Amniotic stem cell (primary cell): ENCODE data around the gene SF1.

Source experiments
- DNase-seq: peaks from one replicate; lab custom pipeline; 2025; lab: John Stamatoyannopoulos, UW

The SF1 gene

DNA sequence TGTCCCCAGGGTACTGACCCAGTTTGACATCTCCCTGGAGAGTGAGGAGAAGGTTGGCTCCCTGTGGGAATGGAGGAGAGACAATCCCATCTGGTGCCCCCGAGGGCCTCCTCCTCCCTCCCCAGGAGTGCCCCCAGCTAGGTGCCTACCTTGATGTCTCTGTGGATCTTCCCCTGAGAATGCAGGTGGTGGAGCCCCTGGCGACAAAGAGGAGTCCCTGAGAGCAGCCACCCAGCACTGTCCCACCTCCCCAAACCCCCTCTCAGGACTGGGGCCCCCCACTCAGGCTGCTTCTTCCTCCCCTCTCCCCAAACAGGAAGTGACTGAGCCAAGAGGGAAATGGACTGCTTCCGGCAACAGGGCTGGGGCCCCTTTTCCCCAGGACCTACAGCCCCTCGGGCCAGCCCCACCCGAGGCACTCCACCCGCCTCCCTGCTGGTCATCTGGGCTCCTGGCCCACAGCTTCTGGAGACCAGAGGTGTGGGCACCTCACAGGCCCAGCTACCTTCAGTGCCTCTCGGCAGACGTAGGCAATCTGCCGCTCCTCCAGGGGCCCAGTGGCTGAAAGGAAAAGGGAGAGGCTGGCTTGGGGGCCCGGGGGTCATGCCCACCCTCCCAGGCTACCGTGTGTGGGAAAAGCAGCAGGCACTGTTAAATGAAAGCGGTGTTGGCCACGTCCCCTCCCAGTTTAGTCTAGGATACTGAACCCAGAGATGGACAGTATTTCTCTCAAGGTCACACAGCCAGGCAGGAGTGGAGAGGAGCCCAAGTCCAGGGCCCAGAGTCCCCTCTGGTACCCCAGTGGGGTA is 23.4 kb upstream of the SF1 start:
- DNase-seq = no peak

GRCh38 chr11:64801158-64801464 is 22.8 kb upstream of the SF1 start:
- DNase-seq = no peak

- DNase-seq = no peak
Measured at GRCh38 chr11:64800303-64801157, 22.2 kb upstream of the SF1 start.

- no peak for DNase-seq
Measured at GRCh38 chr11:64799623-64800302, 21.4 kb upstream of the SF1 start.

DNA sequence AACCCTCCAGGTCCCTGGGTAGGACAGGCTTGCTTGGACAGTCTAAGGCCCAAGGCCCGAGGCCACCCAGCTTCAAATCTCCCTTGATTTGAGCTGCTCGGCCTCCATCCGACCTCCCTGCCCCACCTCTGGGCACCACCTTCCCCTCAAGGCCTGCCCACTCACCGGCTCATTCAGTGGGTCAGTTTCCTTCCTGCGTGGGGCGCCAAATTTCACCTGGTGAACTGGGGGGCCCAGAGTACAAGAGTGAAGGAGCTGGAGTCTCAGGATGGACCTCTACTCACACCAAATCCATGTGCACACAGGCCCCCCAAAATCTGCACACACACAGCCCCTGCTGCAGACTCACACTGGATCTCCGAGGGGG is 20.9 kb upstream of the SF1 start:
- DNase-seq = no peak

DNA sequence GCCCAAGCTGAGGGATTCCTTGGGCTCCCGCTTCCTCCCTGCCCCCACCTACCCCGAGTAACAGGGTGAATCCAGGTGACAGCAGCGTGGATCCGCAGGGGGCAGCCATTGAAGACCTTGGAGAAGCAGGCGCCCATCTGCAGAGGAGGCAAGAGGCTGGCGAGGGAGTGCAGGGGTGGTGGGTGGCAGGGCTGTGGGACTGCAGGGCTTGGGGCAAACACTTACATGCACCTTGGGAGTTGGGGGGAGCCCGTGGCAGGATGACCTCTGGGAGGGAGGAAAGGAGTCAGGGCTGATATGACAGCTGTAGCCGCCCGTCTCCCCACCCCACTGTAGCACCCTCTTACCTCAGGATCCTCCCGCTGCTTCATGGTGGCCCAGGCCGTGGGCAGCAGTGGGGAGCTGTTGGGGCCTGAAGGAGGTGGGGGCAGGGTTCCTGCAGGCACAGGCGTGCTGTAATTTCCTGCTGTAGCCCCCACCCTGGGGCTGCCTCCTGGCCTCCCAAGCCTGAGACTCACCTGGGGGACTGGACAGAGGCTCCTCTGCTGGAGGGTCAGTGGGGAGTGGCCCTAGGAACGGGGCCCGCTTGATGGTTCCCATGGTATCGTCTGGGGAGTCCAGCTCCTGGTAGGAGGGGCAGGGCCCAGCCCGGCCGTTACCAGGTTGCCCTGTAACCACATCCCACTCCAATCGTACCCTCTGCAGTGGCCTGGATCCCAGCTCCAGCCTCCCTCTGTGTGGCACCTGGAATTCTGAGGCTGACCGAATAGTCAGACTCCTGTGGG is 18.6 kb upstream of the SF1 start:
- DNase-seq = no peak

- DNase-seq = no peak
Measured at GRCh38 chr11:64796047-64796756, 17.9 kb upstream of the SF1 start.

- no peak for DNase-seq
Measured at GRCh38 chr11:64794526-64794925, 16.2 kb upstream of the SF1 start.

DNA sequence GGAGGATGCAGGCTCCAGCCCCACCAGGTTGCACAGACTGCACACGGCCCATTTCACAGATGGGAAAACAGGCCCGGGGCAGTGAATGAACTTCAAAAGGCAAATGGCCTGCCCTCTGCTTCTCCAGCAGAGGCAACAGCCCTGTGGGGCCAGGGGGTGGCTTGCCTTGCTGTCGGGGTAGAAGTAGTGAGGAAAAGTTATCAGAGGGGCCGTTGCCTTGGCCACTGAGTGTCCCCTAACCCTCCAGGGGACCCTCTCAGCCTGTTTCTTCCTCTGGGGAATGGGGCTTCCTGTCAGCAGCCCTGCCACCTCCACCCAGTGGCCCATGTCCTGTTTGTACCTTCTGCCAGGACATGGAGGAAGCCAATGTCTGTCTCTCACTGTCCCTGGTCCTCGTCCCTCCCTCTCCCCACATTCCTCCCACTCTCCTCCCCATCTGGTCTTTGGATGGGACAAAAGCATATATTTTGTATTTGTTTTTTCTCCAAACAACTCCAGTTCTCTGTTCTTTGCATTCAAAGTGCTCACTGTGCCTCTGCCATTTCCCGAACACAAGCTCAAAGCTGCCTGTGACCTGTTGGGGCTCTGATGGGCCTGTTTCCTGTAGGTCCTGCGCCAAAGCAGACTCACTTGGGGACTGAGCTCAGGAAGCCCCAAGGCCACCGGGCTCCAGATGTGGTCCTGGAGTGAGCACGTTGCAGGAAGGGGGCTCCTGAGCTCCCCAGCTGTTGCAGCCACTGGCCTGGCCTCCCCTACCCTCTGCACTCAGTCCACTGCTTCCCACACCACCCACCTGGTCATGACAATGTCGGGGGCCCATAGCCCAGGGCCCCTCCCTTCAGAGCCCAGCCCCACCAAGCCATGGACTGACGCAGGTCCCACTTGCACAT is 15.2 kb upstream of the SF1 start:
- DNase-seq = no peak

DNA sequence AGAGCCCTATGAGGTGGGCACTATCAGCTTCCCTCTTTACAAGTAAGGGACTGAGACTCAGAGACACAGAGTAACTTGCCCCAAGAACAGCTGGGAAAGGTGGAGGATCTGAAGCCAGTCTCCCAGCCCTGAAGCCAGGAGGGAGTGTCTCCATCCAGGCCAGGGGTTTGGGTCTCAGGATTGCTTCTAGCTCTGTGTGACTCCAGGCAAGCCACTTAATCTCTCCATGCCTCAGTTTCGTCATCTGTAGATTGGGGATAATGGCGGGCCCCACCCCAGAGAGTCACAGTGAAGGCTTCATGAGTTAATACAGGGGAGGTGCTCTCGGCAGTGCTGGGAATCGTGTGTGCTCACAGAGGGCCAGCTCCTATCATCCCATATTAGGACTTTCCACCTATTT is 14.1 kb upstream of the SF1 start:
- DNase-seq = no peak

DNA sequence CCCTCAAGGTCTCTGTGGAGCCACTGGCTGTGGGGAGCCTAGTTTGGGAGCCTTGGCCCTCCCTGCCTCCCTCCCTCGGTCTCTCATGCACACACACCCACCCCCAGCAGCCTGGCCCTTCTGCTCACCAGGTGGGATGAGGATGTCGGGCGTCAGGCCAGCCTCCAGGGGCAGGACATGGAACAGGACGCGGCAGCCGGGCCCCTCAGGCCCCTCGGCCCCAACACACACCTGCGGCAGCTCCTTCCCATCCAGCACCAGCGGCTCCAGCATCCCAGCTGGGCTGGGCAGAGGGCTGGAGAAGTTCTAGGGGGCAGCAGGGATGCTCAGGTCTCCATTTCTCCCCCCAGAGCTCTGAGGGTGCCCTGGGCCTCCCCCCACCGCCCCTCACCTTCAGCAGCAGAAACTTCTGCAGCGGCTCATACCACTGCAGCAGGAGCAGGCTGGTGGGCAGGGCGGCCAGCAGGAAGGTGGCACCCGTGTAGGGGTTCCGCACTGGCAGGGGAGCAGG is 13.5 kb upstream of the SF1 start:
- DNase-seq = no peak

- DNase-seq = no peak
Measured at GRCh38 chr11:64790205-64791095, 12.1 kb upstream of the SF1 start.

GRCh38 chr11:64789331-64790204 is 11.2 kb upstream of the SF1 start:
- DNase-seq = no peak

DNA sequence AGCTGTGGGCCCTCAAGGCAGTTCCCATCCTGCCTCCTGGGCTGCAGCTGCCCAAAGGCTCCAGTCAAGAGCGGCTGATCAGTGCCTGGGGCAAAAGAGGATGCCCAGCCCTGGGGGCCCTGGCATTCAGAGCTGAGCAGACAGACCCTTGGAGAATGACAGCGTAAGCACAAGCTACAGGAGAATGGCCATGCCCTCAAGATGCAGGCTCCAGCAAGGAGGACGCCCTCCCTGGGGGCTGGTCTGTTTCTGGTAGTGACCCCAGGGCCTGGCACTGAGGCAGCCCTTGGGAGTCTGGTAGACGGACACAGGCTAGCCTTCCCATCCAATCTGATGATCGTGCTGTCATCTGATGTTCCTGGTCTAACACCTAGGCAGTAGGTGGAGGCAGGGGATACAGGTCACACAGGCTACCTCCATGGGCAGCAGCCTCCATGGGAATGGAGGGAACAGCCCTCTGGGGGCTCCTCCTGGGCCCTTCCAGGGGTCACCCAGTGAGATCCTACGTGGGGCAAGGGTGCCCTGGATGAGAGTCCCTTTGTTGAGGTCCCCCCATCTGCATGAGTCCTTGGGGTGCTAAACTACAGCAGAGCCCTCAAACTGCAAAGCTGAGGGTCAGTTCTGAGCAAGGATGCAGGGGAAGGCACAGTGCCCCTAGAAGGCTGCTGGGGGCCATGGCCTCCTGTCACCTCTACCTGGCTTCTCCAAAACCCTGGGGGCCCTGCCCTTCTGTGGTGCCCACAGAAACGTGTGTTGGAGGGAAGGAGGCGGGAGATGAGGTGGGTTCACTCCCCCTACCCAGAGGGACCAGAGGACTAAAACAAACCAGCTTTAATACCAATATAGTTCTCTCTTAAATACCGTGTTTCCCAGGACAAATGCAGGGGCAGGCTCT is 10.2 kb upstream of the SF1 start:
- no peak for DNase-seq

DNA sequence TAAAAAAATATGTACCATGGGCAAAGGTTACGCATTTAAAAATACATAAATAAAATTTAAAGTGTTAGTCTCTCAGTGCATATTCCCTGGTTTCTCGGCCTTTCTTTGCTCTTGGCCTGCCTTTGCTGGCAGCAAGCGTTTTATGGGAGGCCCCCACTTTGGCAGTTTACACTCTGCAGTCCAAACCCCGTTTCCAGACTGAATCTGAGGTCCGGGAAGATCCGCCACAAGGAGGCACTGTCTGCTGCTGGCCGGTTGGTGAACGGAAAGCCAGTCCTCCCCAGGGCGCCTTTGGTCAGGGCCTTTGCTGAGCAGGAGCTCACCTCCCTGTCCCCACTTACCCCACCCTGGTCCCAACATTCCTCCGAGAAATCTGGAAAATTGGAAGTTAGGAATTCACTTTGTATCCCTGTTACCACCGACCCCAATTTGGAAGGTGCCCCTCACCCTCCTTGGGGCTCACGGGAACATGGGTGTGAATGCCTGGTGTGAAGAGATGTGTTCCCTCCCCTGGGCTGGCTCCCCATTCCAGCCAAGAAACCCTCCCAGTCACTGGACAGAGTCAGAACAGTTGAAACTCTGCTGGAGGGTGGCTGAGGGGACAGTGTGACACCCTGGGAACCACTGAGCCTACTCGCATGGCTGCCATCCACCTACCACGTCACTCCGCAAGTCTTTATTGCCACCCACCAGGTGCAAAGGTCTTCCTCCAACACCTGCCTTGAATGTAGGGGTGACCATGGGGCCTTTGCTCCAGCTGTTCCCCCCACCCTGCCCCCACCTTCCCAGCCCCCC is 9.4 kb upstream of the SF1 start:
- no peak for DNase-seq

- DNase-seq = no peak
Measured at GRCh38 chr11:64786308-64786707, 8.0 kb upstream of the SF1 start.
